GM23248 (cell line): ENCODE results near the gene POSTN.

Experiments
- EZH2 ChIP-seq: fragments of 200-600 bp; sonication (generic); IDR thresholded peaks from 2 replicates; pipeline ENCODE4 v1.6.1; 2018; ENCODE audit warnings: antibody characterized with exemption, mild to moderate bottlenecking; ENCODE audit not compliant: insufficient read depth, poor library complexity, severe bottlenecking
- EZH2phosphoT487 ChIP-seq: fragments of 200-600 bp; sonication (generic); IDR thresholded peaks from 2 replicates; pipeline ENCODE4 v1.6.1; 2018; ENCODE audit warnings: antibody characterized with exemption, moderate library complexity, mild to moderate bottlenecking, low read depth; ENCODE audit not compliant: insufficient read depth

DNA sequence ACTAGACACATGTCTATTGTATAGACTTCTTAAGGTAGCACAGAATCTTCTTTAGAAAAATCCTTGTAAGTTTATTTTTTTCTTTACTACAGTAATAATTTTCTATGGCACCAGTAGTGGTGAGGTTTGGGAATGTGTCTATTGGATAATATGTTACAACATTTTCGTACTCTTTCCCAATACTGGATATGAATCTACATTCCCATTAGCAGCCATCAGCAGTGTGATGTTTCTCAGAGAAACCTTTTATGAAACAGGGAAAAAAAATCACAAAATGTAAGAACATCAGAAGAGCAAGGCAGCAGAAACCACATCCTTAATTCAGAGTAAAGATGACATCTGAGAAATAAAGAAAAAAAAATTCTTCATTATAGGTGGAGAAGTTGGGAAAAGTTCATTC is 83.3 kb downstream of the POSTN start:
- TF ChIP-seq EZH2 (no peak), EZH2phosphoT487 (no peak)
